Ishikawa (cell line): ENCODE results near the gene MILR1.

Experiments used
- EGR1 ChIP-seq: IDR thresholded peaks from 2 replicates; pipeline ENCODE4 v1.6.1; 2012
- TF ChIP-seq, protein P1 (sequence below): IDR thresholded peaks from 2 replicates; pipeline ENCODE4 v1.6.1; 2012
- TF ChIP-seq, protein P2 (sequence below): IDR thresholded peaks from 2 replicates; pipeline ENCODE4 v1.6.1; 2012

DNA sequence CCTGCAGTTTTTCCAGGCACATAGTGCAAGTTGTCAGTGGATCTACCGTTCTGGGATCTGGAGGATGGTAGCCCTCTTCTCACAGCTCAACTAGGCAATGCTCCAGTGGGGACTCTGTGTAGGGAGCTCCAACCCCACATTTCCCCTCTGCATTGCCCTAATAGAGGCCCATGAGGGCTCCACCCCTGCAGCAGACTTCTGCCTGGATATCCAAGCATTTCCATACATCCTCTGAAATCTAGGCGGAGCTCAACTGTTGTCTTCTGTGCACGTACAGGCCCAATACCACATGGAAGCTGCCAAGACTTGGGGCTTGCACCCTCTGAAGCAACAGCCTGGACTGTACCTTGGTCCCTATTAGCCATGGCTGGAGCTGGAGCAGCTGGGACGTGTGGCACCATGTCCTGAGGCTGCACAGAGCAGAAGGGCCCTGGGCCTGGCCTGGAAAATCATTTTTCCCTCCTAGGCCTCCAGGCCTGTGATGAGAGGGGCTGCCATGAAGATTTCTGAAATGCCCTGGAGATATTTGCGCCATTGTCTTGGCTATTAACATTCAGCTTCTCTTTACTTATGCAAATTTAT lies 10.9 kb upstream of the MILR1 start:
- TF ChIP-seq, protein P1, sequence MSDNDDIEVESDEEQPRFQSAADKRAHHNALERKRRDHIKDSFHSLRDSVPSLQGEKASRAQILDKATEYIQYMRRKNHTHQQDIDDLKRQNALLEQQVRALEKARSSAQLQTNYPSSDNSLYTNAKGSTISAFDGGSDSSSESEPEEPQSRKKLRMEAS: no peak
- no peak for TF ChIP-seq EGR1
- TF ChIP-seq, protein P2, sequence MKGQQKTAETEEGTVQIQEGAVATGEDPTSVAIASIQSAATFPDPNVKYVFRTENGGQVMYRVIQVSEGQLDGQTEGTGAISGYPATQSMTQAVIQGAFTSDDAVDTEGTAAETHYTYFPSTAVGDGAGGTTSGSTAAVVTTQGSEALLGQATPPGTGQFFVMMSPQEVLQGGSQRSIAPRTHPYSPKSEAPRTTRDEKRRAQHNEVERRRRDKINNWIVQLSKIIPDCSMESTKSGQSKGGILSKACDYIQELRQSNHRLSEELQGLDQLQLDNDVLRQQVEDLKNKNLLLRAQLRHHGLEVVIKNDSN: no peak
